Transverse colon (tissue), 4 donors: ENCODE data around the gene C16orf89.

ENCODE experiments used
- EP300 ChIP-seq: sonication (generic); formaldehyde crosslinking; IDR thresholded peaks from one replicate; pipeline ENCODE4 v1.6.1; 2017; ENCODE audit warnings: antibody characterized with exemption, low read depth
- POLR2A ChIP-seq: fragments of 450-650 bp; IDR thresholded peaks from one replicate; pipeline ENCODE4 v1.6.1; 2016; ENCODE audit warnings: antibody characterized with exemption, mild to moderate bottlenecking, moderate library complexity
- POLR2AphosphoS5 ChIP-seq, 3 donors: sonication (generic); formaldehyde crosslinking; IDR thresholded peaks; one replicate each; pipeline ENCODE4 v1.6.1; 2016; ENCODE audit warnings: antibody characterized with exemption in 3 of 3
- TF ChIP-seq, protein P1 (sequence below), 5 experiments: fragments of 200-600 bp in 3 of 5; fragments of 450-650 bp in 2 of 5; sonication (generic) in 3 of 5; IDR thresholded peaks; 1 replicate in 2 of 5; 2 replicates in 3 of 5; pipeline ENCODE4 v1.5.1; 2016 to 2017; ENCODE audit warnings: antibody characterized with exemption in 5 of 5, inconsistent platforms in 3 of 5, mild to moderate bottlenecking in 2 of 5, moderate library complexity in 1 of 5

DNA sequence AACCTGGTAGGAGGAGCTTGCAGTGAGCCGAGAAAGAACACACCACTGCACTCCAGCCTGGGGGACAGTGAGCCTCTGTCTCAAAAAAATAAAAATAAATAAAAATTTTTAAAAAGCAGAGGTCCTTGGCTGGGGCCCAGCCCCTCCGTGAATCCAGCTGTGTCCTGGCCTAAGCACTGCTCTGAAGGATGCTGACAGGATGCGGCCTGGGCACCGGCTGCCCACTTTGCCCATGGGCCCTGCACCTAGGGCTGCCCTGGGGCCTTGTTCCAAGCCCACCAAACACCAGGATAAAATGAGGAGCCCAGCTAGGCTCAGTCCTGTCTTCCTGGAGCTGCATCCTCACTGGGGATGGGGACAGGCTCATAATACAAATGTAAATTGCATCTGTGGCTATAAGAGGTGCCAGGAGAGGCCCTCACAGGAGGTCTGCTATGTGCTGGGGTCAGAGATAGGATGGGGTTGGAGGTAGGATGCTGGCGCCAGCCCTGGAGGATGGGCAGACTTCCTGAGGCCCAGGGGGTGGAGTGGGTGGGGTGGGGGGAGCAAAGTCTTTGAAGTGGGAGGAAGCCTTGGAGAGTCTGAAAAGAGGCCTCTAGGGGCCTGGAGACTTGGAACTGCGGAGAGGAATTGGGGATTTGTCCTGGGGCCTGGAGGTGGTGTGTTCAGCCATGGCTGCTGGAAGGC is 6.2 kb downstream of the C16orf89 start:
- TF ChIP-seq, protein P1, sequence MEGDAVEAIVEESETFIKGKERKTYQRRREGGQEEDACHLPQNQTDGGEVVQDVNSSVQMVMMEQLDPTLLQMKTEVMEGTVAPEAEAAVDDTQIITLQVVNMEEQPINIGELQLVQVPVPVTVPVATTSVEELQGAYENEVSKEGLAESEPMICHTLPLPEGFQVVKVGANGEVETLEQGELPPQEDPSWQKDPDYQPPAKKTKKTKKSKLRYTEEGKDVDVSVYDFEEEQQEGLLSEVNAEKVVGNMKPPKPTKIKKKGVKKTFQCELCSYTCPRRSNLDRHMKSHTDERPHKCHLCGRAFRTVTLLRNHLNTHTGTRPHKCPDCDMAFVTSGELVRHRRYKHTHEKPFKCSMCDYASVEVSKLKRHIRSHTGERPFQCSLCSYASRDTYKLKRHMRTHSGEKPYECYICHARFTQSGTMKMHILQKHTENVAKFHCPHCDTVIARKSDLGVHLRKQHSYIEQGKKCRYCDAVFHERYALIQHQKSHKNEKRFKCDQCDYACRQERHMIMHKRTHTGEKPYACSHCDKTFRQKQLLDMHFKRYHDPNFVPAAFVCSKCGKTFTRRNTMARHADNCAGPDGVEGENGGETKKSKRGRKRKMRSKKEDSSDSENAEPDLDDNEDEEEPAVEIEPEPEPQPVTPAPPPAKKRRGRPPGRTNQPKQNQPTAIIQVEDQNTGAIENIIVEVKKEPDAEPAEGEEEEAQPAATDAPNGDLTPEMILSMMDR (IDR thresholded peaks at IDR 0.05) = no peak
- TF ChIP-seq POLR2A (no peak), EP300 (no peak), POLR2AphosphoS5 (IDR thresholded peaks at IDR 0.05) (no peak)
